Neural crest cell (in vitro differentiated cells): ENCODE measurements around the gene GGT6. TPM values are rescaled to one million over a fixed set of nuclear protein-coding genes. Genes with fewer than 3 reads are reported as not detected.

Source experiments
- DNase-seq: peaks from one replicate; pipeline ENCODE4 v3.0.0; 2021; ENCODE audit warnings: low read depth, mixed read lengths, low spot score
- H3K27ac Mint-ChIP-seq: one replicate; pipeline ENCODE4 v1.8.0; 2021; ENCODE audit warnings: mild to moderate bottlenecking, mixed read lengths; ENCODE audit not compliant: unreplicated experiment
- H3K27me3 Mint-ChIP-seq: 2 replicates; pipeline ENCODE4 v1.8.0; 2021; ENCODE audit warnings: low read depth, mild to moderate bottlenecking, mixed read lengths
- H3K36me3 Mint-ChIP-seq: 2 replicates; pipeline ENCODE4 v1.8.0; 2021; ENCODE audit warnings: low read depth, mild to moderate bottlenecking, mixed read lengths
- H3K4me1 Mint-ChIP-seq: 2 replicates; pipeline ENCODE4 v1.8.0; 2021; ENCODE audit warnings: mixed read lengths
- H3K4me3 Mint-ChIP-seq: one replicate; pipeline ENCODE4 v1.8.0; 2021; ENCODE audit warnings: mild to moderate bottlenecking, mixed read lengths
- H3K9me3 Mint-ChIP-seq: 2 replicates; pipeline ENCODE4 v1.8.0; 2021; ENCODE audit warnings: mixed read lengths
- total RNA-seq: library from RNA; stranded (reverse); gene quantifications from 2 replicates; pipeline ENCODE4 v1.2.1, GENCODE V29; 2021
- TF ChIP-seq, protein P1 (sequence below): fragments of 200-600 bp; sonication (generic); conservative IDR thresholded peaks from 2 replicates; pipeline ENCODE4 v1.5.0; 2021; ENCODE audit warnings: antibody characterized with exemption, mild to moderate bottlenecking

GGT6 gene
- total RNA-seq, 1 donor from 2014 or later, result not detected

DNA sequence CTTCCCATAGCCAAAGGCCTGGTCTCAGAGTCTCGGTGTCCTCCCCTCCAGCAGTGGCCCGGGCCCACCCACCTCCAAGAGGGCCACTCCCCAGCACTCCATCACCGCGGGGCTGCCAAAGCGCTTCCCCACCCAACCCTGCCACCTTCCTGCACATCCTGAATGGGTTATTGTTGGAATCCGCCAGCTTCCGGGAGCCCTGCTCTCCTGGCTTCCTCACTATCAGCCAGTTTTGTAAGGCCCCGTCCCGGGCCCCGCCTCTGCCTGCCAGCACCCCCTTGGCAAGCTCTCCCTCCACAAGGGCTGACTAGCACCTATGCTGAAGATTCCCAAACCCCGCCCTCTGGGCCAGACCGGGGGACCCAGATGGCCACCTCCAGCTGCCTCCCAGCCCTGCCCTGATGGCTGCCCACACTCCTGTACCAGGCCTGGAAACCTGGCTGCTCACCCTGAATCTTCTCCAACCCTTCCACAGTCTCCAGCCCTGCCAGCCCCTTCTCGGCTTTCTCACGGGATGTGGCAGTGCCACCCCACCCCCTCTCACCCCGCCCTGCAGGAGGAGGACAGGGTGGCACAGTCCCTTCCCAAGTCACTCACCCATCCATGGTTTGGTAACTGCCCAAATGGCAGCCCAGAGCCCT lies 19.6 kb downstream of the GGT6 start:
- TF ChIP-seq, protein P1, sequence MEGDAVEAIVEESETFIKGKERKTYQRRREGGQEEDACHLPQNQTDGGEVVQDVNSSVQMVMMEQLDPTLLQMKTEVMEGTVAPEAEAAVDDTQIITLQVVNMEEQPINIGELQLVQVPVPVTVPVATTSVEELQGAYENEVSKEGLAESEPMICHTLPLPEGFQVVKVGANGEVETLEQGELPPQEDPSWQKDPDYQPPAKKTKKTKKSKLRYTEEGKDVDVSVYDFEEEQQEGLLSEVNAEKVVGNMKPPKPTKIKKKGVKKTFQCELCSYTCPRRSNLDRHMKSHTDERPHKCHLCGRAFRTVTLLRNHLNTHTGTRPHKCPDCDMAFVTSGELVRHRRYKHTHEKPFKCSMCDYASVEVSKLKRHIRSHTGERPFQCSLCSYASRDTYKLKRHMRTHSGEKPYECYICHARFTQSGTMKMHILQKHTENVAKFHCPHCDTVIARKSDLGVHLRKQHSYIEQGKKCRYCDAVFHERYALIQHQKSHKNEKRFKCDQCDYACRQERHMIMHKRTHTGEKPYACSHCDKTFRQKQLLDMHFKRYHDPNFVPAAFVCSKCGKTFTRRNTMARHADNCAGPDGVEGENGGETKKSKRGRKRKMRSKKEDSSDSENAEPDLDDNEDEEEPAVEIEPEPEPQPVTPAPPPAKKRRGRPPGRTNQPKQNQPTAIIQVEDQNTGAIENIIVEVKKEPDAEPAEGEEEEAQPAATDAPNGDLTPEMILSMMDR, result no peak

DNA sequence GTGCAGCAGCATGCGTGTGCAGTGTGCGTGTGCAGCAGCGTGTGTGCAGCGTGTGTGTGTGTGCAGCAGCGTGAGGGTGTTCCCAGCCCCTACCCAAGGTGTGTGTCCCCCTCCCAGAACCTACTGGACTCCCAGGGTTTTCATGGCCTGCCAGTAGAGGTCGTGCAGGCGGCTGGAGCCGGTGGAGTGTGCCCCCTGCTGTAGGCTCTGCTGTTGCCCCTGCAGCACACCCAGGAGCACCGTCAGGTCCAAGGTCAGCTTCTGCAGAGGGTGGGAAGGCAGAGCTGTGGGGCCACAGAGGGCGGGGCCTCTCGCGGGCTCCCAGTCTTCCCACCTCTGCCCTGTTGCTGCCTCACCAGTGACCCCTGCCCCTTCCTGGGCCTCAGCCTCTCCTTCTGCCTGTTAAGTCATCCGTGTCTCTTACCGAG lies 20.1 kb downstream of the GGT6 start:
- H3K9me3 Mint-ChIP-seq, result no peaks in the 10 kb centered on the region
- no peaks in the 10 kb centered on the region for H3K36me3 Mint-ChIP-seq
- no peaks in the 10 kb centered on the region for H3K4me1 Mint-ChIP-seq
- TF ChIP-seq, protein P1, result no peak
- no peaks in the 10 kb centered on the region for H3K27me3 Mint-ChIP-seq
- H3K4me3 Mint-ChIP-seq, result no peak overlapping the region
- DNase-seq, result no peak
- H3K27ac Mint-ChIP-seq, result no peak overlapping the region

More for the DNA sequence above, 19.6 kb downstream of the GGT6 start:
- no peaks in the 10 kb centered on the region for H3K27me3 Mint-ChIP-seq
- H3K36me3 Mint-ChIP-seq, result no peaks in the 10 kb centered on the region
- no peaks in the 10 kb centered on the region for H3K9me3 Mint-ChIP-seq
- no peaks in the 10 kb centered on the region for H3K4me1 Mint-ChIP-seq
- no peak overlapping the region for H3K4me3 Mint-ChIP-seq
- H3K27ac Mint-ChIP-seq, result no peak overlapping the region
- DNase-seq, result no peak

- Mint-ChIP-seq H3K4me3 (no peak overlapping the region), H3K9me3 (no peaks in the 10 kb centered on the region), H3K27ac (no peak overlapping the region), H3K36me3 (no peaks in the 10 kb centered on the region), H3K4me1 (no peaks in the 10 kb centered on the region), H3K27me3 (no peaks in the 10 kb centered on the region)
- TF ChIP-seq, protein P1, result no peak
- DNase-seq, result no peak
Observed at GRCh38 chr17:4539576-4540223, 20.7 kb downstream of the GGT6 start.

GRCh38 chr17:4539025-4539424 lies 21.4 kb downstream of the GGT6 start:
- Mint-ChIP-seq H3K9me3 (no peaks in the 10 kb centered on the region), H3K4me1 (peaks cover 4% of the 10 kb centered on the region), H3K4me3 (no peak overlapping the region), H3K36me3 (no peaks in the 10 kb centered on the region), H3K27me3 (no peaks in the 10 kb centered on the region), H3K27ac (no peak overlapping the region)
- TF ChIP-seq, protein P1, result no peak
- no peak for DNase-seq

DNA sequence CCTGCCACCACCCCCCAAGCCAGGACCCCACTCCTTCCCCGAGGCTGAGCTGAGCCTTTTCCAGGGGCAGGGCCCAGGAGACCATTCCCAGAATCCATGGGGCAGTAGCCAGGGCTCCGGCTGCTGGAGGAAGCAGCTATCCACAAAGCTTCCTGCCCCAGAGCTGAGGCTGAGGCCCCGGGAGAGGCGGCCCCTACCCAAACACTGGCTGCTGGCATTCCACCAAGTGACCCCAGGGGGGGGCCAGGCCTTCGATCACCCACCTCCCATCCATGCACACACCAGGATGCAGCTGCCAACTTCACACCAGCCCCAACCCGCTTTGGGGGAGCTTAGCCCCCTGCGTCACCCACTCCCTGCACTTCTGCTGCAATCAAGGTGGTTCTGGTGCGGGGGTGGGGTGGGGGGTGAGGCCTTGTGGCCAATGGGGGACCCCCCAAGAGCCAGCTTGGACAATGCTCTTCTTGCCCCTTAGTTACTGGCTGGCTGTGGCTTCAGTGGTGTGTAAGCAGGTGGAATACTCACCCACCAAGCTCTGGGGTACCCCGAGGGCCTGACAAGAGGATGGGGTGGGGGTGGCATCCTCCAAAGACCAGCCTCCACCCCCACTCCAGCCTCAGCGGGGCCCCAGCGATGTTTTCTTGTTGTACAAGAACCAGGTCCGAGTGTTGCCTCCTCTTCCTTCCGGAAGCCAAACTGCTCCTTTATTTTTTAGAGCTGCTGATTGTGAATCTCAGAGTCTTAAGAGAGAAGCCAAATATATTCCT lies 22.0 kb downstream of the GGT6 start:
- TF ChIP-seq, protein P1, result no peak
- no peak overlapping the region for H3K4me3 Mint-ChIP-seq
- no peak overlapping the region for H3K27ac Mint-ChIP-seq
- H3K9me3 Mint-ChIP-seq, result no peaks in the 10 kb centered on the region
- peaks cover 4% of the 10 kb centered on the region for H3K4me1 Mint-ChIP-seq
- H3K27me3 Mint-ChIP-seq, result no peaks in the 10 kb centered on the region
- no peaks in the 10 kb centered on the region for H3K36me3 Mint-ChIP-seq
- no peak for DNase-seq
